ACC112 (cell line): ENCODE measurements around the gene PDE8A.

ENCODE experiments used
- H2AFZ ChIP-seq: fragments of 200-600 bp; sonication (generic); one replicate; pipeline ENCODE4 v1.6.0; 2017; ENCODE audit warnings: antibody characterized with exemption, low read length; ENCODE audit not compliant: unreplicated experiment
- H3K27ac ChIP-seq: fragments of 200-600 bp; sonication (generic); 2 replicates; pipeline ENCODE4 v1.5.1; 2014; ENCODE audit warnings: low read depth, mild to moderate bottlenecking, antibody characterized with exemption, low read length, moderate library complexity
- H3K27me3 ChIP-seq: fragments of 200-600 bp; sonication (generic); 2 replicates; pipeline ENCODE4 v1.6.1; 2014; ENCODE audit warnings: mild to moderate bottlenecking, antibody characterized with exemption, low read length, moderate library complexity, mixed read lengths; ENCODE audit not compliant: insufficient read depth
- H3K36me3 ChIP-seq: fragments of 200-600 bp; sonication (generic); 2 replicates; pipeline ENCODE4 v1.6.1; 2016; ENCODE audit warnings: mild to moderate bottlenecking, antibody characterized with exemption, low read length, moderate library complexity, mixed read lengths; ENCODE audit not compliant: insufficient read depth
- H3K4me1 ChIP-seq: fragments of 200-600 bp; sonication (generic); one replicate; pipeline ENCODE4 v1.6.1; 2016; ENCODE audit warnings: low read length, mixed read lengths; ENCODE audit not compliant: insufficient read depth, unreplicated experiment, control insufficient read depth
- H3K4me3 ChIP-seq: fragments of 200-600 bp; sonication (generic); 2 replicates; pipeline ENCODE4 v1.5.1; 2014; ENCODE audit warnings: mild to moderate bottlenecking, low read depth, low read length
- H3K79me2 ChIP-seq: fragments of 200-600 bp; sonication (generic); one replicate; pipeline ENCODE4 v1.6.0; 2016; ENCODE audit warnings: low read length; ENCODE audit not compliant: control insufficient read depth, unreplicated experiment, insufficient read depth

PDE8A gene

GRCh38 chr15:85025516-85026251 is 44.0 kb downstream of the PDE8A start:
- Histone ChIP-seq H3K4me1 (peaks cover 33% of the 10 kb centered on the region), H3K27ac (no peak overlapping the region)

GRCh38 chr15:85026304-85027032 is 44.8 kb downstream of the PDE8A start:
- H3K27me3 ChIP-seq, result no peaks in the 10 kb centered on the region
- H3K4me3 ChIP-seq, result no peak overlapping the region
- peaks cover 54% of the 10 kb centered on the region for H3K79me2 ChIP-seq
- H3K36me3 ChIP-seq, result no peaks in the 10 kb centered on the region
- no peak overlapping the region for H3K27ac ChIP-seq
- peaks cover 34% of the 10 kb centered on the region for H3K4me1 ChIP-seq
- H2AFZ ChIP-seq, result no peak overlapping the region

More at GRCh38 chr15:85025516-85026251, 44.0 kb downstream of the PDE8A start:
- Histone ChIP-seq H2AFZ (no peak overlapping the region), H3K79me2 (peaks cover 55% of the 10 kb centered on the region), H3K36me3 (no peaks in the 10 kb centered on the region), H3K27me3 (no peaks in the 10 kb centered on the region), H3K4me3 (no peak overlapping the region)

GRCh38 chr15:85027033-85027380 is 45.4 kb downstream of the PDE8A start:
- no peaks in the 10 kb centered on the region for H3K36me3 ChIP-seq
- peaks cover 34% of the 10 kb centered on the region for H3K4me1 ChIP-seq
- no peak overlapping the region for H2AFZ ChIP-seq
- H3K4me3 ChIP-seq, result no peak overlapping the region
- no peaks in the 10 kb centered on the region for H3K27me3 ChIP-seq
- no peak overlapping the region for H3K27ac ChIP-seq
- H3K79me2 ChIP-seq, result peaks cover 57% of the 10 kb centered on the region

GRCh38 chr15:85027421-85027820 is 45.8 kb downstream of the PDE8A start:
- H3K36me3 ChIP-seq, result no peaks in the 10 kb centered on the region
- no peak overlapping the region for H3K4me3 ChIP-seq
- H3K27me3 ChIP-seq, result no peaks in the 10 kb centered on the region
- no peak overlapping the region for H2AFZ ChIP-seq
- peaks cover 61% of the 10 kb centered on the region for H3K79me2 ChIP-seq
- H3K27ac ChIP-seq, result no peak overlapping the region
- peaks cover 34% of the 10 kb centered on the region for H3K4me1 ChIP-seq

GRCh38 chr15:85028416-85028815 is 46.8 kb downstream of the PDE8A start:
- Histone ChIP-seq H3K4me1 (peaks cover 34% of the 10 kb centered on the region), H3K4me3 (no peak overlapping the region), H3K79me2 (peaks cover 56% of the 10 kb centered on the region), H2AFZ (no peak overlapping the region), H3K36me3 (no peaks in the 10 kb centered on the region), H3K27ac (no peak overlapping the region), H3K27me3 (no peaks in the 10 kb centered on the region)

- Histone ChIP-seq H3K4me3 (no peak overlapping the region), H3K4me1 (peaks cover 34% of the 10 kb centered on the region), H3K27ac (no peak overlapping the region)
These were observed 47.6 kb downstream of the PDE8A start for GRCh38 chr15:85029221-85029620.

GRCh38 chr15:85030301-85030929 is 48.8 kb downstream of the PDE8A start:
- H3K36me3 ChIP-seq, result no peaks in the 10 kb centered on the region
- no peak overlapping the region; the same call in 1 of the 2 replicates for H3K4me3 ChIP-seq
- no peak overlapping the region for H2AFZ ChIP-seq
- peaks cover 29% of the 10 kb centered on the region for H3K4me1 ChIP-seq
- H3K79me2 ChIP-seq, result peaks cover 38% of the 10 kb centered on the region
- peak overlapping the region; percentile 44 for H3K27ac ChIP-seq
- no peaks in the 10 kb centered on the region for H3K27me3 ChIP-seq

More at GRCh38 chr15:85029221-85029620, 47.6 kb downstream of the PDE8A start:
- H3K79me2 ChIP-seq, result peaks cover 49% of the 10 kb centered on the region
- H2AFZ ChIP-seq, result no peak overlapping the region
- no peaks in the 10 kb centered on the region for H3K27me3 ChIP-seq
- H3K36me3 ChIP-seq, result no peaks in the 10 kb centered on the region

GRCh38 chr15:85031086-85031943 is 49.7 kb downstream of the PDE8A start:
- Histone ChIP-seq H3K79me2 (peaks cover 31% of the 10 kb centered on the region), H3K27me3 (no peaks in the 10 kb centered on the region), H3K4me1 (peaks cover 23% of the 10 kb centered on the region), H3K4me3 (no peak overlapping the region), H3K27ac (no peak overlapping the region), H3K36me3 (no peaks in the 10 kb centered on the region), H2AFZ (no peak overlapping the region)

GRCh38 chr15:85031944-85032558 is 50.4 kb downstream of the PDE8A start:
- H3K4me3 ChIP-seq, result no peak overlapping the region
- H3K4me1 ChIP-seq, result peaks cover 16% of the 10 kb centered on the region
- no peaks in the 10 kb centered on the region for H3K36me3 ChIP-seq
- peaks cover 30% of the 10 kb centered on the region for H3K79me2 ChIP-seq
- H3K27ac ChIP-seq, result no peak overlapping the region
- H2AFZ ChIP-seq, result no peak overlapping the region
- H3K27me3 ChIP-seq, result no peaks in the 10 kb centered on the region

GRCh38 chr15:85033148-85033547 is 51.5 kb downstream of the PDE8A start:
- Histone ChIP-seq H3K27ac (no peak overlapping the region), H3K79me2 (peaks cover 30% of the 10 kb centered on the region)

More at GRCh38 chr15:85033148-85033547, 51.5 kb downstream of the PDE8A start:
- H3K27me3 ChIP-seq, result no peaks in the 10 kb centered on the region
- peaks cover 11% of the 10 kb centered on the region for H3K4me1 ChIP-seq
- no peaks in the 10 kb centered on the region for H3K36me3 ChIP-seq
- H2AFZ ChIP-seq, result no peak overlapping the region
- no peak overlapping the region for H3K4me3 ChIP-seq
